HG03460 (cell line): ENCODE data around the gene MBOAT2.
A peak's percentile ranks its signal among the peaks of the same experiment; 100 is the strongest.

Experiments used
- ATAC-seq: cut with Tn5 transposase; IDR thresholded peaks from one replicate; pipeline ENCODE4 v1.9.1; 2021; ENCODE audit not compliant: unreplicated experiment

MBOAT2 gene

DNA sequence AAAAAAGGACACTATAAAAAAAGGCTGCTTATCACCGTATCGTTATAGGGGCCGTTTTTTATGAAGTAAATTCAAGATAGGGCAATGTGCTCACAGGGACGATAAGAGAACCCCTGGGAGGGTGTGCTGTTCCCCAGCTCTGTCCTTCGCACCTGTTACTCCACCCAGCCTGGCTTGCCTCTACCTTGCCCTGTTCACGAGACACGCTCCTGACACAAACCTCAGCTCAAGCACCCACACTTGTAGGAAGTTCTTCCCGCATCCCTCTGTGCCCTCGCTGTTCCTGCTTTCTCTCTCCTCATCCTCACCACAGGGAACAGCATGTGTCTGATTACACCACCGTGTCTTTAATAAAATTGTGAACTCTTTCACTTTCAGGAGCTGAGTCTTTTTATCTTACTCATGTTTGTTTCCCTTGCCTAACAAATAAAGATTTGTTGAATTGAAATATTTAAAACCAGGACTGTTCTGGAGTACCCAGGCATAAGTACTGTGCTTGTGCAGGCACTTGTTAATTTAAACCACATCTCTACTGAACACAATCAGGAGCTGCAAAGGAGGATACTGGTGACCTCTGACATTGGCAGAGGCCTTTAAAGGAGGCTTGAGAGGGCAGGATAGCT, 140.0 kb downstream of the MBOAT2 start:
- no peak for ATAC-seq

DNA sequence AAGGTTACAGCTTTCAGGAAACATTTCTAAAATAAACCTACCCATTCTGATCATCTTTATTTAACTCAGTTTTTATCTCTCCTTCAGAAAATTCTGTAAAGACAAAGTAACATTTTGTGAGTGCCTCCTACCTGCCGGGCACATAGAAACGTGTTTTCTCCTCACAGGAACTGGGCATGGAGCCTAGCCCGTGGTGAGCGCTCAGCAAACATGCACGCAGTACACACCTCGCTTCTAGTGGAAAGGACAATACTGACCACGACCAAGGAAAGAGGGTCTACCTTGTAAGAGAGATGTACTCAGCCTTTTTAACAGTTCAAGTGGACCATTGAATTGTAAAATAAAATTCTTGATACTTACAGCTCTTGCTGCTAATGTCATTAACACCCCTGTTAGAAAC, 141.3 kb downstream of the MBOAT2 start:
- no peak for ATAC-seq

DNA sequence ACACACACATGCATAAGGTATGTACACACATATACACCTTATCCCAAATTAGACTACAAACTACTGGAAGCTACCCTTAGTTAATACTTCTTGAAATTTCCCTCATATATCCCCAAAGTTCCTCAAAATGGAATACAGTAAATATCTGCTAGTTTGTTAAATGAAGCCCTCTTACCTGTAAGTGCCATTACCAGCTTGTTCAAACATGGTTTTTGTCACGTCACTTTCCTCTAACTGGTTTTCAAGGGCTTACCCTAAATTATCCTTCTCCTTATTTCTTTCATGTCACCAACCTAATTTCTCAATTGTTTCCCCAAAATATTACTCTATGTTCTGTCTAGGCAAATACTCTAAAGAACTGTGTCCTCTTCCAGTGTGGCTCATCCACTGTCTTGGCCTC, 141.7 kb downstream of the MBOAT2 start:
- no peak for ATAC-seq

DNA sequence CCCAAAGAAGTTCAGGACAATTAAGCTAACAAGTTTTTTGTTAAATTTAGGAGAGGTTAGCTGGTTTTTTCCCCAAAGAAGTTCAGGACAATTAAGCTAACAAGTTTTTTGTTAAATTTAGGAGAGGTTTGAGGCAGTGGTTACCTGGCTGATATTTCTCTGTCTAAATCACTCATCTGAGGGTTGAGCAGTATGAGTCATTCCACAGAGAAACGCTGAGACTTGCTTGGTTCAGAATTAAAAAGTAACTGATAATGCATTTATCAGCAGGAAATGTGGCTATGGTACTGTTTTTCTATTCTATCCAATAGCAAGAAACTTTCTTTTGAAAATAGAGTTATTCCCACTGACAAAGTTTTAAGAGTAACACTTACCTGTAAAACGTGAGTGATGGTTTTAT, 143.2 kb downstream of the MBOAT2 start:
- ATAC-seq = no peak

DNA sequence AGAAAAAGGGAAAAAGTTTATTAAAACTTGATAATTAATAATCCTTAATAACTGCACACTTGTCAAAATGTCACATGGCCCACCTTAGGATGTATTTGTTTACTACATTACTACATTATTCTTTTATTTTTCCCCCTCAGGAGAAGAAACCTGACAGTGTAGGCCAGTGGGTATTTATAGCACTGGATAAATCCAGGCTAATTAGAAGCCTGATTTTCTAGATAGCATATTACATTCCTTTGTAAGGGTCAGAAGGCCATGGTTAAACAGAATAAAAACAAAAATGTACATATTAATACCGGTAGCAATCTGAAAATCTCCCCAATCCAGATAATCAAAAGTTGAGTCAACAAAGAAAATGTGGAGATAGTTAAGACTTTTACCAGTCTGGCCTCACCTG, 144.6 kb downstream of the MBOAT2 start:
- ATAC-seq = no peak

DNA sequence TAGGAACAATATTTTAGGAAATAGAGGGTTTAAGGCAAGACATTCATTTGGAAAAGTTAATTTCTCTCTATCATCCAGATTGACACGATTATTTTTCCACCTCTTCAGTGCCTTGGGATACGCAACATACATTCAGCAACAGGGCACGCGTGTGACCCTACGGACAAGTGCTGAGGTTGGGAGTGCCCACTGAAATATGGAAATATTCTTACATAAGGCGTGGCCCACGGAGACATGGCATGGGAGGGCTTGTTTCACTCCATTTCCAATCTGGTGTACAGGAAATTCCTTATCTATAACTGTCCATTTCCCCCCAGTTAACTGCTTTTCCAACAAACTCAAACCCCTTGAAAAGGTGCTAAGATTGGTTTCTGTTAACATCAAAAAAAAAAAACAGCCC, 145.2 kb downstream of the MBOAT2 start:
- no peak for ATAC-seq

DNA sequence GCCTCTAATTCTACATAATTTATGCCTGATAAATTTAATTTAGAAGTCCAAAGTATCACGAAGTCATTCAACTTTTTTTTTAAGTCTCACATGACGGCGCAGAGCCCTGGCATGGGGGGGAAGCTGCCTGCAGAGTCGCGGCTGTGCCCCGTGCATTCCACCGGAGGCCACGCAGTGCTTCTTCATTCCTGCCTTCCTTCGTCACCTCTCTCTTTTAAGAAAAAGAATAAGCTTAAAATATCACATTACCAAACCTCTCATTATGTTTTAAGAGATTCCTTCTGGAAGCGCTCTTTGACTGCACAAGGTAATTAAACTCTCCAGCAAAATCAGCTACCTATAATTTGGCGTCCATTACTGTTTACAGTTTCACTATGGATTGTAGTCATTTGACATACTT, 145.8 kb downstream of the MBOAT2 start:
- ATAC-seq = no peak

DNA sequence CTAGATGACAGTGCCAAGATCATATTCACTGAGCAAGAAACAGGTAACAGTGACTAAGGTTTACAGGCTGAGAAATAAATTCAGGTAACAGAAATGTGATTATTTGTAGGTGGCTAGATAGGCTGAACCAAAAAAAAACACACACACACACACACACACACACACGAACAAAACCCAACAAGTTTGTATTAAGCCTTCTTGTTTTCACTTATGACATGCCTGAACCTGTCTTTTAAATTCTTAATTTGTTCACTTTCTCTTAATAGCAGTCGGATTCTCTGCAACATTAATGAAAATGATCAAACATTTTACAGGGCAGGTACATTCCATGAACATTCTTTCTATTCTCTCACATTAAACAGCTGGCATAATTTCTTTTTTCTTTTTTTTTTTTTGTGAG, 147.3 kb downstream of the MBOAT2 start:
- ATAC-seq = no peak

DNA sequence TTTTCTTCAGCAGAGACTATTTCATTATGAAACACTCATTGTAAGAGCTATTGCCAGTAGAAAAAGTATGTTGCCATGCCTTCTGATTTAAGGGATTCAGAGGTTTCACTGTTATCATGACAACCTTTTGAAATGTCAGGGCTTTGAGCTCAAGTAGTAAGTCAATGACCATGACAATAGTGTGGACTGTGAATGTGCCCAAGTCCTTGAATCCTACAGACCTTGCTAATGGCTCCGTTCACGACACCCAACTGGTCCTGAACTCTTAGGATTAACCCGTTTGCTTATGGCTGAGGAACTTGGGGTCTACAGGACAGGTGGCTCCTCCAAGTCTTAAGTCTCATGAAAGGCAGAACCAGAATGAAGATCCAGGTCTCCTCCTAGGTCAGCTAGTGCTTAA, 148.5 kb downstream of the MBOAT2 start:
- no peak for ATAC-seq

DNA sequence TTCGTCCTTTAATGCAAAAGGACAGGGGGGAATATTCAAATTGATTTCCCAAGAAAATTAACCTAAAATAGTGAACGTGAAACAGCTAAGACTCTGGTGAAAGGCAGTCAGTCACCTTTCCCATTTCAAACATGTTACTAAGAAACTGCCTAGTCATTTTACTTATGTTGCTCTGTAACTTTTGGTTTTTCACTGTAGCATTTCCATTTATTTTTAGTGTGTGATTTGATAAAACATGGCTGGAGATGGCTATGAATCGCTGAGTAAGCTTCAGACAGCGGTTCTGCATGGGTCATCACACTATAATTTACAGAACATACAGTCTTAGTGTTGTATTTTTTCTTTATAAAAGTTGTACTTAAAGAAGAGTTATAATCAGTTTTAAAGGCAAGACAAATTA, 150.1 kb downstream of the MBOAT2 start:
- ATAC-seq = no peak

DNA sequence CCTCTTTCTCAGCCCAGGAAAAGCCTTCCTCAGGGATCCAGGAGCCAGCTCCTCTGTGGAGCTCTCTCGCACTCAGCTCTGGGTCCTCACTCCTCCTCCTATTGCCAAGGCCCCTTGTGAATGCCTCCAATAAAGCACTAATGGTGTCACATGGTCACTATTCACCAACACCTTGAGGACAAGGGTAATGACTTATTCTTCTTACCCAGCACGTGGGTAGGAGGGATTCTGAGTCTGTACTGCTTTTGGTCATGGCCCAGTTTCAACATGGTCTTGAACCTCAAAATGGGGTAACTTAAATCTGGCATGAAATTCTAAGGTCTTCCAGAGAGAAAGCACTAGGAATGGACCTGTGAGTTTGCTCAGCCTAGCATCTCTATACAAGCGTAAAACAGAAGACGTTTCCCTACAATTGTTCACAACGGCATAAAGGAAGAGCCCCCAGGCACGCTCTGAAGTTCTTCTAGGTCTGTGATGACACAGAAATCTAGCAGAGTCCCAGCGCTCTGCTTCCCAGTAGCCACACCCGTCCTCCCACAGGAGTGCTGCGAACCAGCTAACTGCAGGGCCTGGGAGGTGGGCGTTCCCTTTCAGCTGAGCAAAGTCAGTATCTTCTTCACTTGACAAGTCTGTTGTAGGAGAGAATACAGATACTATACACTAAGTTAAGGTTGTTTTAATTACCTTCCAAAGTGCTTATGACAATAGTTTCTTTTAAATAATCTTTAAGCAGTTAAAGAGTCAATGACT, 151.5 kb downstream of the MBOAT2 start:
- no peak for ATAC-seq

DNA sequence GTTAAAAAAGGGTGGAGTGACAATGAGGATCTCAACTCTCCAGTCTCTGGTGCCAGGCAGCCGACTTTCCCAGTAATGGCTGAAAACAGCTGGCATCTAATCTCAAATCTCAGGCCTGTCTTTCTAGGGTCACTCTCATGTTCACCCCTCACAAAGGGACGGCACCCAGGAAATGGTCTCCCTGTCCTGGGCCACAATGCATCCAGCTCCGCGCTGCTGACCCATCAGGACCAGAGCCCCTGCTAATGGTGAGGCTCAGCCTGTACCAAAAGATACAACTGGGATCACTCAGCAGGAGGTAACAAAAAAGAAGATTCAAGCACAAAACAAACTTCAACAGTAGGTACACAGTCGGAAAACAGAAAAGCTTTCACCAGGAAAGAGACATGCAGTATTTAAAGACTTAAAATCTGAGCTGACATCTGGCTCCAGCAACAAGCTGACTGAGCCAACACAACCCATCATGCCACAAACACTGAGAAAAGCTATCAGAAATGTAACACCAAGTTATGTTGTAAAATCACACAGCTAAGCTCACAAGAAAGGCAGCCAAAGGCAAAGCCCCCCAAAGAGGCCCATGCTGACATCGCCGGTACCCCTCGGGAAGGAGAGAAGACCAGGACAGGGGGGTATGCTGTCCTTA, 152.5 kb downstream of the MBOAT2 start:
- no peak for ATAC-seq

DNA sequence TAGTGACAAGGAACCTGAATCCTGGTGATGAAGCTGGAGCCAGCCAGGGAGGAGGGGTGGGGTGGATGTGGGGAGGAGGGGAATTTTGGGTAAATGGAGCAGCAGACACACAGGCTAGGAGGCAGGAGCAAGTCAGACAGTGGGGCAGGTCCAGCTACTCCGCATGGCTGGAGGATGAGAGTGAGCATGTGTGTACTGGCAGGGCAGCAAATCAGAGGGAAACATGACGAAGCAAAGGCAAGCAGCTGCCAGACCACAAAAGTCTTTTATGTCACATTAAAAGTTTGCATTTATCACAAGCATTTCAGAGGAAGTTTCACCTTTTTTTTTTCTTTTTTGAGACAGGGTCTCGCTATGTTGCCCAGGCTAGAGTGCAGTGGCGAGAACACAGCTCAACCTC, 154.2 kb downstream of the MBOAT2 start:
- no peak for ATAC-seq

DNA sequence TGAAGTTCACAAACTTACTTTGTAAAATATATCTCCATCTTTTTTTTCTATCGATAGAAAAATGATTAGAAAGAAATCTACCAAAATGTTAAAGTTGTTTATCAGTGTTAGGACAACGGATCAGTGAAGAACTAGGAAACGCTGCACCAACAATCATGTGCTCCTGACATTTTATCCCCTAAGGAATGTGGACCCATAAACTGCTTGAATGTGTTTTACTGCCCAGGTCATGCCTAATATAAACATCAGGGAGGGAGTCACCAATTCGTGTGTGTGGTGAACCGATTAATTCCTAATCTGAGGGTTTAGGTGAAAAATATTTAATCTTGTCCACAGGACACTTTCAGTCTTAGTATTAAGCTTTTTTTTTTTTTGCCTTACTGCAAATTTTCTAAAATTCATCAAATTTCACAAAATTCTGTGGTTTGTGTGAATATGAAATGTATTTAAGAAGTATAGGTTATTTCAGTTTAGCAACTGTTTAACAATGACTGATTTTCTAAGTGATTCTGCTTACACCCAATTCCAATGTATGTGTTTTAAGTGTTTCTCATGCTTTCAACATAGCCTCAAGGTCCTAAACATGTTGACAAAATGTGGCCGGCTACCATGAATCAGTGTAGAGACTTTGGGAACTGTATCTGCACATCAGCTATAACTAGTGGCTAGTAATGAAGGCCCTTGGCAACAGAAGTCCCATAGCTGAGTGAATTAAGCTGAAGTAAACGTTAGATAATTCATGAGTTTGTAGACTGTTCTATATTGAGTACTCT, 155.0 kb downstream of the MBOAT2 start:
- no peak for ATAC-seq

DNA sequence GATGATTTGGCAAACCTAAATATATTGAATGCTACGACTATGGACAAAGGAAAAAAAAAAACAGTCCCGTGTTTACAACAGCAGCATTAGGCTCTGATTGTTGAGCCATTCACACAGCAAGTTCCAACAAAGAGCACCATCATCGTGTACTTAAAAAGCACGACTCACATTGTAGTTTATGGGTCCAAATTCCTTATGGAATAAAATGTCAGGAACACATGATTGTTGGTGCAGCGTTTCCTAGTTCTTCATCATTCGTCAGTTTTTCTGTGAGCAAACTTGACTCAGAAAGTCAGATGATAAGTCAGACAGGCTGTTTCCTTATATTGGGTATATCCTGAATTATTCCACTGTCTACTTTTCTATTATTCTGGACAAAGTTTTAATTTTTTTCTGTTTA, 156.1 kb downstream of the MBOAT2 start:
- ATAC-seq = no peak

DNA sequence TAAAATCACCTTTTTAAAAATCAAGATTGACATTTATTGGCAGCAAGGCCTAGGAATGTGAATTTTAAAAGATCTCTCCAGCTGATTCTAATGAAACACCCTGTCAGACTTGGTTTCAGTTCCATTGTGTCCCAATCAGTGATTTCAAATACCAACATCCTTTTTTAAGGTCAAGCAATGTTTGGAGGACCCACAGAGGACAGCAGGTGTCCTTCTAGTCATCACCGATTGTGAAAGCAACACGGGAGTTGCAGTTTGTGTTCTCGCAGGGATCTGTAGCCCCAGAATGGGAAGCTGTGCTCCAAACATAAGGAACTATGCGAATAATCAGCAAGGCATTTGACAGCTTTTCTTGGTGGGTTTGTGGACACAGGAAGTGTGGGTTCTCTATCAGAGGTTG, 161.6 kb downstream of the MBOAT2 start:
- no peak for ATAC-seq

DNA sequence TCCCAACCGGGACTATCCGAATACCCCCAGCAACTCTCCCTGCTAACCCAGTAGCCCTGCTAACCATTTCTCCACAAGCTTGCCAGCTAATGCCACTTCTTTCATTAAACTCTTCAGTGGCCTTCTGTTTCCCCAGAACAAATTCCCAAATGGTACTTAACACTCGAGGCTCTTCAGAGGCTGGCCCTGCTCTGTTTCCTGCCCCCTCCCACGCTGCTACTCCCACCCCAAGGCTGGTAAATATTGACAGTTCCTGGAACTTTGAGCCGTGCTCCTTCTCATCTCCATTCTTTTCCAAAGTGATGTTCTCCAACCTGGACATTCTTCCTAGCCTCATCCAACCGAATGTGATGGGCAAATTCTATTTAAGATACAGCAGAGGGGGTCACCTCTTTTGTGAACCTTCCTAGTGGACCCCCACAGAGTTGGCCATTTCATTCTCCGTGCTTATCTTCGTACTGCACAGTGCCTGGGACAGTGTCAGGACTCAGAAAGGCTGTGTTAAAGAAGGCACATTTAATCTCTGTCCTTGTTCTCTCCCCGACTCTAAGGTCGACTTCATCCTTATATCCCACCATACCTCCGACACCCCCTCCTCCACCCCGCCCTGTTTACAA, 162.9 kb downstream of the MBOAT2 start:
- no peak for ATAC-seq

DNA sequence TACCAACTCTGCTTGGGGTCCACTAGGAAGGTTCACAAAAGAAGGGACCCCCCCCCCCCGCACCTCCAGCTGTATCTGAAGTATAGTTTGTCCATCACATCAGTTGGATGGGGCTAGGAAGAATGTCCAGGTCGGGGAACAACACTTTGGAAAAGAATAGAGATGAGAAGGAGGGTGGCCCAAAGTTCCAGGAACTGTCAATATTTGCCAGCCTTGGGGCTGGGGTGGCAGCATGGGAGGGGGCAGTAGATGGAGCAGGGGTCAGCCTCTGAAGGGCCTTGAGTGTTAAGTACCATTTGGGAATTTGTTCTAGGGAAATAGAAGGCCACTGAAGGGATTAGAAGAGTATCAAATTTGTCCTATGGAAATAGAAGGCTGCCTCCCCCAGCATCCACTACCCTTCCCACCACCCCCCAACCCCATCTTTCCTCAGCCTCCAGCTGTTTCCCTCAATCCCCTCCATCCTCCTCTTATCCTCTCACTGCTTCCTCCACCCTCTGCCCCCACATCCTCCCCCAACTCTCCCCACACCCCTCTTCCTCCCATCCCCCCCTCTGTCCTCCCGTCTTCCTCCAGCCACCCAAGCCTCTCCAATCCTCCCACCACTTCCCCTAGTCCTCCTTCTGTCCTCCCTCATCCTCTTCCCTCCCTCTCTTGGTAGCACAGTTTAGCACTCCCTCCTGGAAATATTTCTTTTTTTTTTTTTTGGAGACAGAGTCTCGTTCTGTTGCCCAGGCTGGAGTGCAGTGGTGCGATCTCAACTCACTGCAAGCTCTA, 164.1 kb downstream of the MBOAT2 start:
- no peak for ATAC-seq

DNA sequence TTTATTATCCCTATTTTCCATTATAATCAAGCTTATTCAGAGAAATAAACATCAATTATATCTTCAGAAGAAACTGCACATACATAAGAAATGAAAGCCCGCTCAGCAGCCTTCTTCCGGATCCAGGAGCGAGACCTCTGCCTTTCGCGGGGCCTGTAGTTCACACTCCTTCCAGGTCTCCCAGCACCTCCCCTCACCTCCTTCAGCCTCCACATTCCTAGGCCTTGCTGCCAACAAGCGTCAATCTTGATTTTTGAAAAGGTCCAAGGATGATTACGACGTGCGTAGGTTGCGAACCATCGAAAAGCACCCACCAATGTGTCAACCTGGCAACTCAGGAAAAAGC, 165.7 kb downstream of the MBOAT2 start:
- no peak for ATAC-seq

DNA sequence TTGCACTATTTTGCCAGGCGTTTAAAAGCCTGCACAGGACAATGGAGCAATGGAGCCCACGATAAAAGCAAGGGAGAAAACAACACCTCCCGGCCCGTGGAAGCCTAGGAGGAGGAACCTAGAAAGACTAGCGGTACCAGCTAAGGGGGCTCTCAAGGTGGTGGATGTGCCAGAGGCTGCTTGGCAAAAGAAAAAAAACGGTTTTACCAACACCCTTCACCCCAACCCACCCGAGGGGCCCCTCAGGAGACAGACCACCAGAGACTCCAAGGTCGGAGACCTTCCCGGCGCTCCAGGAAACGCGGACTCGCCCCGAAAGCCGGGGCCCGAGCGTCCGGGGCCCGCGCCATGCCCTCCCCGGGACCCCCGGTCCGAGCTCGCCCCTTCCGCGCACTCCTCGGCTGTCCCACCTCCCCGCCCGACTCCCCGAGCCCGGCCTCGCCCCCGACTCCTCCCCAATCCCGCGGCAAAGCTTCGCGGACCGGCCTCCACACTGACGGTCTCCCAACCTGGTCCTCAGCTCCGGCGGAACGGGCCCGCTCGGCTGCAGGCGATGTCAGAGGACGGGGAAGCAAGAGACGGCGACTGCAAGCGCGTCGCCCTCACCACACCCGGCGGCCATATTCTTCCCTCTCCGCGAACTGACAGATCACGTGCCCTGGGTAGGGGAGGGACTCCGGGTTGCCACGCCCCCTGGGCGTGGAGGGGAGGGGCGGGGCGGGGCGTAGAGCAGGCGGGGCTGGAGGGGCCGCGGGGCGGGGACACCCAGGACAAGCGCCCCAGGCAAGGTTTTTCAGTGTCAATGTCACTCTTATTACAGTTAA, 166.3 kb downstream of the MBOAT2 start, which contains the start of gene KIDINS220:
TSS of gene KIDINS220 (minus strand) at position 643 of the 824 bp plus-strand sequence. CDS start 10,520 bp downstream, outside the sequence.
- peak; percentile 91 for ATAC-seq
